GM23338 (cell line): ENCODE data around the gene RGS6. TPM values are rescaled to one million over a fixed set of nuclear protein-coding genes. Genes with fewer than 3 reads are reported as not detected.

ENCODE experiments used
- ATAC-seq: fragments of 200-7000 bp; cut with Tn5 transposase; 3 replicates; pipeline ENCODE4 v1.9.1; 2020
- DNase-seq: peaks from one replicate; pipeline ENCODE4 v3.0.0-alpha.2; 2015; ENCODE audit warnings: low spot score
- H2AFZ ChIP-seq: fragments of 200-600 bp; sonication (generic); 2 replicates; pipeline ENCODE4 v1.8.0; 2016; ENCODE audit warnings: antibody characterized with exemption, mild to moderate bottlenecking, moderate library complexity
- H3F3A ChIP-seq: fragments of 200-600 bp; sonication (generic); replicated peaks from 2 replicates; pipeline ENCODE4 v1.8.0; 2017; ENCODE audit warnings: antibody characterized with exemption, mixed run types, low read depth
- H3K27ac ChIP-seq: fragments of 200-600 bp; sonication (generic); 2 replicates; pipeline ENCODE4 v1.6.1; 2016; ENCODE audit warnings: low read depth
- H3K27me3 ChIP-seq: fragments of 200-600 bp; sonication (generic); 2 replicates; pipeline ENCODE4 v1.8.0; 2016; ENCODE audit warnings: mild to moderate bottlenecking, mixed run types, moderate library complexity; ENCODE audit not compliant: insufficient read depth
- H3K36me3 ChIP-seq: fragments of 200-600 bp; sonication (generic); 2 replicates; pipeline ENCODE4 v1.8.0; 2016; ENCODE audit warnings: mild to moderate bottlenecking; ENCODE audit not compliant: insufficient read depth
- H3K4me1 ChIP-seq: fragments of 200-600 bp; sonication (generic); 2 replicates; pipeline ENCODE4 v1.8.0; 2016; ENCODE audit warnings: mild to moderate bottlenecking, moderate library complexity; ENCODE audit not compliant: insufficient read depth
- H3K4me2 ChIP-seq: fragments of 200-600 bp; sonication (generic); 2 replicates; pipeline ENCODE4 v1.7.1; 2017; ENCODE audit warnings: mixed run types
- H3K4me3 ChIP-seq: fragments of 200-600 bp; sonication (generic); 2 replicates; pipeline ENCODE4 v1.6.1; 2016; ENCODE audit warnings: mixed run types
- H3K79me2 ChIP-seq: fragments of 200-600 bp; sonication (generic); replicated peaks from 2 replicates; pipeline ENCODE4 v1.8.0; 2017; ENCODE audit warnings: mild to moderate bottlenecking; ENCODE audit not compliant: insufficient read depth
- H3K9me2 ChIP-seq: fragments of 200-600 bp; sonication (generic); 2 replicates; pipeline ENCODE4 v1.8.0; 2017; ENCODE audit not compliant: insufficient read depth
- H4K20me1 ChIP-seq: fragments of 200-600 bp; sonication (generic); replicated peaks from 2 replicates; pipeline ENCODE4 v1.8.0; 2017; ENCODE audit warnings: mild to moderate bottlenecking; ENCODE audit not compliant: insufficient read depth
- H3K27ac Mint-ChIP-seq: 2 replicates; pipeline ENCODE4 v1.8.0; 2020; ENCODE audit warnings: inconsistent platforms, mild to moderate bottlenecking, moderate library complexity, mixed read lengths
- H3K27me3 Mint-ChIP-seq: 3 replicates; pipeline ENCODE4 v1.8.0; 2022; ENCODE audit warnings: low read depth, mild to moderate bottlenecking, moderate library complexity, mixed read lengths, inconsistent platforms; ENCODE audit not compliant: insufficient read depth, poor library complexity
- H3K36me3 Mint-ChIP-seq: 3 replicates; pipeline ENCODE4 v1.8.0; 2021; ENCODE audit warnings: low read depth, mild to moderate bottlenecking, inconsistent platforms, moderate library complexity, mixed read lengths
- H3K4me1 Mint-ChIP-seq: 3 replicates; pipeline ENCODE4 v1.8.0; 2020; ENCODE audit warnings: mild to moderate bottlenecking, inconsistent platforms, mixed read lengths
- H3K4me3 Mint-ChIP-seq: 3 replicates; pipeline ENCODE4 v1.8.0; 2021; ENCODE audit warnings: moderate library complexity, mild to moderate bottlenecking, inconsistent platforms, mixed read lengths
- H3K9me3 Mint-ChIP-seq: 3 replicates; pipeline ENCODE4 v1.8.0; 2020; ENCODE audit warnings: moderate library complexity, mild to moderate bottlenecking, inconsistent platforms, mixed read lengths
- CREB1 ChIP-seq: fragments of 250-450 bp; sonication (Bioruptor Pico); IDR thresholded peaks from 2 replicates; pipeline ENCODE4 v1.5.0; 2020; ENCODE audit warnings: low read depth, mild to moderate bottlenecking, moderate library complexity
- CTCF ChIP-seq, 2 experiments: fragments of 200-600 bp in 1 of 2; sonication (generic) in 1 of 2; conservative IDR thresholded peaks; 2 replicates each; pipeline versions ENCODE4 v1.5.1 to v1.6.1; 2016 to 2017; ENCODE audit warnings: antibody characterized with exemption in 2 of 2, low read depth in 2 of 2, mild to moderate bottlenecking in 2 of 2, moderate library complexity in 1 of 2
- ETS1 ChIP-seq: IDR thresholded peaks from 2 replicates; pipeline ENCODE4 v1.6.1; 2016; ENCODE audit warnings: antibody characterized with exemption
- EZH2 ChIP-seq: fragments of 200-600 bp; sonication (generic); IDR thresholded peaks from one replicate; pipeline ENCODE4 v1.8.0; 2017; ENCODE audit warnings: antibody characterized with exemption, mild to moderate bottlenecking, low read depth; ENCODE audit not compliant: unreplicated experiment
- EZH2phosphoT487 ChIP-seq: fragments of 200-600 bp; sonication (generic); IDR thresholded peaks from one replicate; pipeline ENCODE4 v1.8.1; 2018; ENCODE audit warnings: antibody characterized with exemption; ENCODE audit not compliant: unreplicated experiment
- JUNB ChIP-seq: IDR thresholded peaks from one replicate; pipeline ENCODE4 v1.6.1; 2016; ENCODE audit warnings: antibody characterized with exemption; ENCODE audit not compliant: unreplicated experiment
- NANOG ChIP-seq: IDR thresholded peaks from 2 replicates; pipeline ENCODE4 v1.6.1; 2016; ENCODE audit warnings: antibody characterized with exemption, borderline replicate concordance
- POLR2AphosphoS5 ChIP-seq: IDR thresholded peaks from 2 replicates; pipeline ENCODE4 v1.6.1; 2016; ENCODE audit warnings: antibody characterized with exemption, low read depth
- STAT1 ChIP-seq: IDR thresholded peaks from one replicate; pipeline ENCODE4 v1.6.1; 2016; ENCODE audit warnings: antibody characterized with exemption; ENCODE audit not compliant: unreplicated experiment
- ZNF114 ChIP-seq: fragments of 250-450 bp; sonication (Bioruptor Pico); IDR thresholded peaks from 2 replicates; pipeline ENCODE4 v1.5.0; 2020; ENCODE audit warnings: mild to moderate bottlenecking, moderate library complexity
- ZNF331 ChIP-seq: fragments of 250-450 bp; sonication (Bioruptor Pico); IDR thresholded peaks from 2 replicates; pipeline ENCODE4 v1.5.0; 2020; ENCODE audit warnings: low read depth, mild to moderate bottlenecking, moderate library complexity
- polyA plus RNA-seq: library from polyadenylated mRNA; unstranded; fragments of >200 nt; fragmentation: Nextera tagmentation; extraction: Ambion mirVana; gene quantifications from 2 replicates; pipeline ENCODE4 v1.2.1, GENCODE V29; 2016
- total RNA-seq: library from RNA; depleted of rRNA; stranded (reverse); fragments of >200 nt; shearing (Covaris generic); gene quantifications from 2 replicates; pipeline ENCODE4 v1.2.3, GENCODE V29; 2014
- TF ChIP-seq, protein P1 (sequence below): fragments of 250-450 bp; sonication (Bioruptor Pico); IDR thresholded peaks from 2 replicates; pipeline ENCODE4 v1.5.0; 2020; ENCODE audit warnings: mild to moderate bottlenecking, moderate library complexity
- TF ChIP-seq, protein P2 (sequence below): IDR thresholded peaks from one replicate; pipeline ENCODE4 v1.6.1; 2018; ENCODE audit warnings: antibody characterized with exemption; ENCODE audit not compliant: unreplicated experiment

The RGS6 gene
- total and polyA plus RNA-seq, 2 experiments from 2014 or later = 0.66 to 0.83 TPM

- Histone ChIP-seq H3K4me2 (no peak overlapping the region), H3K79me2 (no peaks in the 10 kb centered on the region), H3K36me3 (no peaks in the 10 kb centered on the region), H3K4me1 (no peaks in the 10 kb centered on the region), H3K27ac (no peak overlapping the region), H2AFZ (no peak overlapping the region), H4K20me1 (no peaks in the 10 kb centered on the region), H3K9me2 (peaks cover 7% of the 10 kb centered on the region; the same call in 1 of the 2 replicates), H3K27me3 (no peaks in the 10 kb centered on the region), H3K4me3 (no peak overlapping the region), H3F3A (no peaks in the 10 kb centered on the region)
- H3K27me3 Mint-ChIP-seq = peaks cover 4% of the 10 kb centered on the region
- no peak for TF ChIP-seq POLR2AphosphoS5
- no peak for TF ChIP-seq JUNB
- TF ChIP-seq CTCF (conservative IDR thresholded peaks at IDR 0.05; ENCODE audit: low read depth in 2 of 2) = no peak
- no peak for TF ChIP-seq ZNF114 (CRISPR knock-in tag)
- no peak for TF ChIP-seq STAT1
- TF ChIP-seq, protein P1, sequence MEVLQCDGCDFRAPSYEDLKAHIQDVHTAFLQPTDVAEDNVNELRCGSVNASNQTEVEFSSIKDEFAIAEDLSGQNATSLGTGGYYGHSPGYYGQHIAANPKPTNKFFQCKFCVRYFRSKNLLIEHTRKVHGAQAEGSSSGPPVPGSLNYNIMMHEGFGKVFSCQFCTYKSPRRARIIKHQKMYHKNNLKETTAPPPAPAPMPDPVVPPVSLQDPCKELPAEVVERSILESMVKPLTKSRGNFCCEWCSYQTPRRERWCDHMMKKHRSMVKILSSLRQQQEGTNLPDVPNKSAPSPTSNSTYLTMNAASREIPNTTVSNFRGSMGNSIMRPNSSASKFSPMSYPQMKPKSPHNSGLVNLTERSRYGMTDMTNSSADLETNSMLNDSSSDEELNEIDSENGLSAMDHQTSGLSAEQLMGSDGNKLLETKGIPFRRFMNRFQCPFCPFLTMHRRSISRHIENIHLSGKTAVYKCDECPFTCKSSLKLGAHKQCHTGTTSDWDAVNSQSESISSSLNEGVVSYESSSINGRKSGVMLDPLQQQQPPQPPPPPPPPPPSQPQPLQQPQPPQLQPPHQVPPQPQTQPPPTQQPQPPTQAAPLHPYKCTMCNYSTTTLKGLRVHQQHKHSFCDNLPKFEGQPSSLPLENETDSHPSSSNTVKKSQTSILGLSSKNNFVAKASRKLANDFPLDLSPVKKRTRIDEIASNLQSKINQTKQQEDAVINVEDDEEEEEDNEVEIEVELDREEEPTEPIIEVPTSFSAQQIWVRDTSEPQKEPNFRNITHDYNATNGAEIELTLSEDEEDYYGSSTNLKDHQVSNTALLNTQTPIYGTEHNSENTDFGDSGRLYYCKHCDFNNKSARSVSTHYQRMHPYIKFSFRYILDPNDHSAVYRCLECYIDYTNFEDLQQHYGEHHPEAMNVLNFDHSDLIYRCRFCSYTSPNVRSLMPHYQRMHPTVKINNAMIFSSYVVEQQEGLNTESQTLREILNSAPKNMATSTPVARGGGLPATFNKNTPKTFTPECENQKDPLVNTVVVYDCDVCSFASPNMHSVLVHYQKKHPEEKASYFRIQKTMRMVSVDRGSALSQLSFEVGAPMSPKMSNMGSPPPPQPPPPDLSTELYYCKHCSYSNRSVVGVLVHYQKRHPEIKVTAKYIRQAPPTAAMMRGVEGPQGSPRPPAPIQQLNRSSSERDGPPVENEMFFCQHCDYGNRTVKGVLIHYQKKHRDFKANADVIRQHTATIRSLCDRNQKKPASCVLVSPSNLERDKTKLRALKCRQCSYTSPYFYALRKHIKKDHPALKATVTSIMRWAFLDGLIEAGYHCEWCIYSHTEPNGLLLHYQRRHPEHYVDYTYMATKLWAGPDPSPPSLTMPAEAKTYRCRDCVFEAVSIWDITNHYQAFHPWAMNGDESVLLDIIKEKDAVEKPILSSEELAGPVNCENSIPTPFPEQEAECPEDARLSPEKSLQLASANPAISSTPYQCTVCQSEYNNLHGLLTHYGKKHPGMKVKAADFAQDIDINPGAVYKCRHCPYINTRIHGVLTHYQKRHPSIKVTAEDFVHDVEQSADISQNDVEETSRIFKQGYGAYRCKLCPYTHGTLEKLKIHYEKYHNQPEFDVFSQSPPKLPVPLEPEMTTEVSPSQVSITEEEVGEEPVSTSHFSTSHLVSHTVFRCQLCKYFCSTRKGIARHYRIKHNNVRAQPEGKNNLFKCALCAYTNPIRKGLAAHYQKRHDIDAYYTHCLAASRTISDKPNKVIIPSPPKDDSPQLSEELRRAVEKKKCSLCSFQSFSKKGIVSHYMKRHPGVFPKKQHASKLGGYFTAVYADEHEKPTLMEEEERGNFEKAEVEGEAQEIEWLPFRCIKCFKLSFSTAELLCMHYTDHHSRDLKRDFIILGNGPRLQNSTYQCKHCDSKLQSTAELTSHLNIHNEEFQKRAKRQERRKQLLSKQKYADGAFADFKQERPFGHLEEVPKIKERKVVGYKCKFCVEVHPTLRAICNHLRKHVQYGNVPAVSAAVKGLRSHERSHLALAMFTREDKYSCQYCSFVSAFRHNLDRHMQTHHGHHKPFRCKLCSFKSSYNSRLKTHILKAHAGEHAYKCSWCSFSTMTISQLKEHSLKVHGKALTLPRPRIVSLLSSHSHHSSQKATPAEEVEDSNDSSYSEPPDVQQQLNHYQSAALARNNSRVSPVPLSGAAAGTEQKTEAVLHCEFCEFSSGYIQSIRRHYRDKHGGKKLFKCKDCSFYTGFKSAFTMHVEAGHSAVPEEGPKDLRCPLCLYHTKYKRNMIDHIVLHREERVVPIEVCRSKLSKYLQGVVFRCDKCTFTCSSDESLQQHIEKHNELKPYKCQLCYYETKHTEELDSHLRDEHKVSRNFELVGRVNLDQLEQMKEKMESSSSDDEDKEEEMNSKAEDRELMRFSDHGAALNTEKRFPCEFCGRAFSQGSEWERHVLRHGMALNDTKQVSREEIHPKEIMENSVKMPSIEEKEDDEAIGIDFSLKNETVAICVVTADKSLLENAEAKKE (CRISPR knock-in tag) = no peak
- TF ChIP-seq ZNF331 (CRISPR knock-in tag) = no peak
- no peak for TF ChIP-seq NANOG
- TF ChIP-seq, protein P2, sequence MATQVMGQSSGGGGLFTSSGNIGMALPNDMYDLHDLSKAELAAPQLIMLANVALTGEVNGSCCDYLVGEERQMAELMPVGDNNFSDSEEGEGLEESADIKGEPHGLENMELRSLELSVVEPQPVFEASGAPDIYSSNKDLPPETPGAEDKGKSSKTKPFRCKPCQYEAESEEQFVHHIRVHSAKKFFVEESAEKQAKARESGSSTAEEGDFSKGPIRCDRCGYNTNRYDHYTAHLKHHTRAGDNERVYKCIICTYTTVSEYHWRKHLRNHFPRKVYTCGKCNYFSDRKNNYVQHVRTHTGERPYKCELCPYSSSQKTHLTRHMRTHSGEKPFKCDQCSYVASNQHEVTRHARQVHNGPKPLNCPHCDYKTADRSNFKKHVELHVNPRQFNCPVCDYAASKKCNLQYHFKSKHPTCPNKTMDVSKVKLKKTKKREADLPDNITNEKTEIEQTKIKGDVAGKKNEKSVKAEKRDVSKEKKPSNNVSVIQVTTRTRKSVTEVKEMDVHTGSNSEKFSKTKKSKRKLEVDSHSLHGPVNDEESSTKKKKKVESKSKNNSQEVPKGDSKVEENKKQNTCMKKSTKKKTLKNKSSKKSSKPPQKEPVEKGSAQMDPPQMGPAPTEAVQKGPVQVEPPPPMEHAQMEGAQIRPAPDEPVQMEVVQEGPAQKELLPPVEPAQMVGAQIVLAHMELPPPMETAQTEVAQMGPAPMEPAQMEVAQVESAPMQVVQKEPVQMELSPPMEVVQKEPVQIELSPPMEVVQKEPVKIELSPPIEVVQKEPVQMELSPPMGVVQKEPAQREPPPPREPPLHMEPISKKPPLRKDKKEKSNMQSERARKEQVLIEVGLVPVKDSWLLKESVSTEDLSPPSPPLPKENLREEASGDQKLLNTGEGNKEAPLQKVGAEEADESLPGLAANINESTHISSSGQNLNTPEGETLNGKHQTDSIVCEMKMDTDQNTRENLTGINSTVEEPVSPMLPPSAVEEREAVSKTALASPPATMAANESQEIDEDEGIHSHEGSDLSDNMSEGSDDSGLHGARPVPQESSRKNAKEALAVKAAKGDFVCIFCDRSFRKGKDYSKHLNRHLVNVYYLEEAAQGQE = no peak
- TF ChIP-seq ETS1 = no peak
- TF ChIP-seq CREB1 (CRISPR knock-in tag) = no peak
- TF ChIP-seq EZH2 = no peak
- TF ChIP-seq EZH2phosphoT487 = no peak
- ATAC-seq (no peak), DNase-seq (no peak)
- H3K4me3 Mint-ChIP-seq = no peak overlapping the region
- no peak overlapping the region for H3K27ac Mint-ChIP-seq
- no peaks in the 10 kb centered on the region for H3K36me3 Mint-ChIP-seq
- H3K9me3 Mint-ChIP-seq = peaks cover 7% of the 10 kb centered on the region; the same call in 2 of the 3 replicates
- 0 out of 3 replicates have a peak, but pooled peaks cover 2% of the 10 kb centered on the region for H3K4me1 Mint-ChIP-seq
Measured at GRCh38 chr14:72401101-72401625, 468.9 kb downstream of the RGS6 start.
